Endothelial cell of umbilical vein (primary cell): ENCODE measurements around the gene NUMA1. TPM values are rescaled to one million over a fixed set of nuclear protein-coding genes. Genes with fewer than 3 reads are reported as not detected.

Experiments used
- BruUV-seq: library from RNA; stranded (reverse); fragments of 400-500 nt; replicated peaks from 2 replicates; lab custom pipeline; 2021; lab: Mats Ljungman, UMichigan
- CTCF ChIA-PET: fragments of 300-600, 350-600 bp; sonication (Branson Sonifier 250); formaldehyde crosslinking; loops from one replicate; lab custom pipeline; 2021; ENCODE audit warnings: antibody characterized with exemption, inconsistent platforms; lab: Charles Lee
- POLR2A ChIA-PET: fragments of 300-600, 350-600 bp; sonication (Branson Sonifier 250); formaldehyde crosslinking; loops from one replicate; lab custom pipeline; 2021; ENCODE audit warnings: antibody characterized with exemption, inconsistent platforms; lab: Charles Lee
- DNase-seq: peaks from one replicate; pipeline ENCODE4 v3.0.0-alpha.2; 2011; ENCODE audit warnings: low read depth, low spot score
- FAIRE-seq: peaks from 2 replicates; lab custom pipeline; 2011; peaks lifted over from hg19 to GRCh38; lab: Jason Lieb, UNC
- H2AFZ ChIP-seq: 2 replicates; pipeline ENCODE4 v1.6.0; 2012; ENCODE audit warnings: low read depth, low read length, control low read depth, inconsistent platforms
- H3K27ac ChIP-seq: 2 replicates; pipeline ENCODE4 v1.5.1; 2011; ENCODE audit warnings: low read depth, mild to moderate bottlenecking, control low read depth, low read length, moderate library complexity; ENCODE audit not compliant: insufficient read depth
- H3K27me3 ChIP-seq, 2 experiments: 2 replicates each; pipeline versions ENCODE4 v1.6.0 to v1.6.1; 2011; ENCODE audit warnings: low read length in 2 of 2, mixed read lengths in 1 of 2; ENCODE audit not compliant: control insufficient read depth in 2 of 2, insufficient read depth in 2 of 2
- H3K36me3 ChIP-seq, 2 experiments: 2 replicates in 1 of 2; 3 replicates in 1 of 2; pipeline ENCODE4 v1.5.1; 2011; ENCODE audit warnings: low read length in 2 of 2, mild to moderate bottlenecking in 1 of 2, moderate library complexity in 1 of 2; ENCODE audit not compliant: control insufficient read depth in 2 of 2, insufficient read depth in 2 of 2; ENCODE audit errors: extremely low read depth in 1 of 2
- H3K4me1 ChIP-seq: 3 replicates; pipeline ENCODE4 v1.5.1; 2011; ENCODE audit warnings: mild to moderate bottlenecking, low read length; ENCODE audit not compliant: control insufficient read depth, insufficient read depth; ENCODE audit errors: extremely low read depth
- H3K4me2 ChIP-seq: 2 replicates; pipeline ENCODE4 v1.6.1; 2011; ENCODE audit warnings: low read length, control low read depth, mixed read lengths; ENCODE audit not compliant: insufficient read depth
- H3K4me3 ChIP-seq, 3 experiments: fragments of 200-600 bp in 1 of 3; sonication (generic), shearing (Covaris generic) in 1 of 3; replicated peaks in 1 of 3; 2 replicates each; pipeline ENCODE4 v1.5.1; 2011 to 2016; ENCODE audit warnings: control low read depth in 3 of 3, low read length in 3 of 3, mild to moderate bottlenecking in 2 of 3, inconsistent platforms in 1 of 3, low read depth in 1 of 3, moderate library complexity in 1 of 3; ENCODE audit not compliant: insufficient read depth in 1 of 3
- H3K79me2 ChIP-seq: 2 replicates; pipeline ENCODE4 v1.6.0; 2012; ENCODE audit warnings: low read length, inconsistent platforms; ENCODE audit not compliant: control insufficient read depth, insufficient read depth
- H3K9ac ChIP-seq: replicated peaks from 2 replicates; pipeline ENCODE3; 2011; ENCODE audit warnings: low read length, control low read depth; ENCODE audit not compliant: insufficient read depth; ENCODE audit errors: extremely low read depth
- H3K9me1 ChIP-seq: replicated peaks from 3 replicates; pipeline ENCODE4 v1.6.0; 2011; ENCODE audit warnings: mild to moderate bottlenecking, low read length; ENCODE audit not compliant: control insufficient read depth, insufficient read depth; ENCODE audit errors: extremely low read depth
- H3K9me3 ChIP-seq: replicated peaks from 2 replicates; pipeline ENCODE4 v1.5.1; 2012; ENCODE audit warnings: low read length, inconsistent platforms; ENCODE audit not compliant: control insufficient read depth, insufficient read depth
- H4K20me1 ChIP-seq: replicated peaks from 2 replicates; pipeline ENCODE3; 2011; ENCODE audit warnings: mild to moderate bottlenecking, low read length; ENCODE audit not compliant: control insufficient read depth, insufficient read depth; ENCODE audit errors: extremely low read depth
- EZH2 ChIP-seq: IDR thresholded peaks from 2 replicates; pipeline ENCODE4 v1.6.1; 2012; ENCODE audit warnings: borderline replicate concordance, low read depth, mild to moderate bottlenecking, moderate library complexity, low read length, inconsistent platforms; ENCODE audit not compliant: severe bottlenecking
- FOS ChIP-seq: IDR thresholded peaks from 2 replicates; pipeline ENCODE4 v1.6.1; 2011; ENCODE audit warnings: mild to moderate bottlenecking, low read length, moderate library complexity, borderline replicate concordance; ENCODE audit not compliant: insufficient read depth
- GATA2 ChIP-seq: IDR thresholded peaks from 2 replicates; pipeline ENCODE4 v1.7.0; 2011; ENCODE audit warnings: low read depth, mild to moderate bottlenecking, moderate library complexity, mixed read lengths, low read length; ENCODE audit not compliant: insufficient read length, insufficient read depth
- JUN ChIP-seq: IDR thresholded peaks from 2 replicates; pipeline ENCODE4 v1.6.1; 2011; ENCODE audit warnings: borderline replicate concordance, low read depth; ENCODE audit not compliant: insufficient read length, insufficient read depth
- MYC ChIP-seq: IDR thresholded peaks from one replicate; pipeline ENCODE4 v1.6.1; 2011; ENCODE audit warnings: mild to moderate bottlenecking, low read depth, low read length
- POLR2A ChIP-seq: IDR thresholded peaks from 2 replicates; pipeline ENCODE4 v1.6.1; 2012; ENCODE audit warnings: low read depth, mild to moderate bottlenecking, control low read depth, low read length
- POLR2AphosphoS5 ChIP-seq: IDR thresholded peaks from 2 replicates; pipeline ENCODE4 v1.6.1; 2012; ENCODE audit warnings: low read depth, mild to moderate bottlenecking, control low read depth, low read length, moderate library complexity; ENCODE audit not compliant: insufficient read depth
- dilution Hi-C: fragments of 300-500 bp; cut with MboI; formaldehyde crosslinking; loops from one replicate; pipeline ENCODE4 v1.15.0; 2019; ENCODE audit warnings: low sequenced_read_pairs; ENCODE audit not compliant: extremely low pct_ligation_motif_present
- intact Hi-C: fragments of 100-400 bp; cut with micrococcal nuclease; formaldehyde crosslinking; loops from one replicate; pipeline ENCODE4 v1.10.0; 2022
- polyA plus RNA-seq, 4 experiments: library from polyadenylated mRNA; depleted of rRNA in 3 of 4; stranded (reverse) in 3 of 4; unstranded in 1 of 4; fragments of >200 nt; gene quantifications; 2 replicates each; pipeline versions ENCODE4 v1.2.1 to v1.2.3, GENCODE V29; 2011 to 2012; ENCODE audit warnings: missing spikeins in 1 of 4
- total RNA-seq: library from RNA; stranded (reverse); gene quantifications from 2 replicates; pipeline ENCODE4 v1.2.3, GENCODE V29; 2021
- TF ChIP-seq, protein P1 (sequence below), 2 donors: IDR thresholded peaks; 1 replicate in 1 of 2; 2 replicates in 1 of 2; pipeline ENCODE4 v1.5.1; 2011; ENCODE audit warnings: low read length in 2 of 2, mild to moderate bottlenecking in 2 of 2, moderate library complexity in 2 of 2, control low read depth in 1 of 2, inconsistent platforms in 1 of 2, low read depth in 1 of 2; ENCODE audit not compliant: insufficient read depth in 1 of 2; ENCODE audit errors: extremely low read depth in 1 of 2
- TF ChIP-seq, protein P2 (sequence below): IDR thresholded peaks from 2 replicates; pipeline ENCODE4 v1.6.1; 2011; ENCODE audit not compliant: insufficient read depth, insufficient read length

Gene NUMA1
- total and polyA plus RNA-seq, 2 donors (not counting 3 experiments of a cell fraction or from before 2014, with no cell fraction given) = 120 to 164 TPM

DNA sequence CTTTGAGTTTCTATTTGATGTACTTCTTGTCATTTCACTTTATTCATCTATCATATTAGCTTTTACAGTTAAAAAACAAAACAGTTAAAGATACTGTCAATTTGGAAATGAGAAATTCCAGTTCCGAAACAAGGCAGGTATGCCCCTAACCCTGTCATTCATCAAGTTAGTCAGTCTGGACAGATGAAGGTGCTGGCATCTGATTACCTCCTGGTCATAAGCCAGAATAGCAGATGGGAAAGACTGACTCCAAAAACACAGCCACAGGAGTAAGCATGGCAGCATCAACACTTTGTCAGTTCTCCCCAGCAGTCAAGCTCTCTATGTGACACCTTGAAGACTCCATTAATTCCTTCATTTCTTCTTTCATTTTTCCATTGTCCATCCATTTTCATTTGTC lies 4.6 kb upstream of the NUMA1 start:
- ChIA-PET POLR2A (interaction anchor here (0.8 to 1.2 kb wide), 2 partner anchors 28 to 44 kb away, joined by 3 to 5 read pairs; no protein-coding TSS in a partner anchor), CTCF (interaction anchor here (1.0 to 4.7 kb wide), 6 partner anchors 15 to 107 kb away, joined by 3 to 93 read pairs (median 3); no protein-coding TSS in a partner anchor)
- dilution Hi-C loops (loop anchor here (10.0 kb wide), 1 partner anchor 60 kb away; no protein-coding TSS in a partner anchor), intact Hi-C loops (no loop called here)
- no peak overlapping the region for H3K9ac ChIP-seq
- H3K79me2 ChIP-seq = peaks cover 1% of the 10 kb centered on the region
- H3K9me3 ChIP-seq = no peaks in the 10 kb centered on the region
- no peak overlapping the region for H2AFZ ChIP-seq
- H3K36me3 ChIP-seq = no peaks in the 10 kb centered on the region
- FAIRE-seq (no peak), DNase-seq (no peak)
- H3K4me2 ChIP-seq = no peak overlapping the region
- no peak for TF ChIP-seq POLR2AphosphoS5
- no peak for TF ChIP-seq GATA2
- TF ChIP-seq, protein P1, sequence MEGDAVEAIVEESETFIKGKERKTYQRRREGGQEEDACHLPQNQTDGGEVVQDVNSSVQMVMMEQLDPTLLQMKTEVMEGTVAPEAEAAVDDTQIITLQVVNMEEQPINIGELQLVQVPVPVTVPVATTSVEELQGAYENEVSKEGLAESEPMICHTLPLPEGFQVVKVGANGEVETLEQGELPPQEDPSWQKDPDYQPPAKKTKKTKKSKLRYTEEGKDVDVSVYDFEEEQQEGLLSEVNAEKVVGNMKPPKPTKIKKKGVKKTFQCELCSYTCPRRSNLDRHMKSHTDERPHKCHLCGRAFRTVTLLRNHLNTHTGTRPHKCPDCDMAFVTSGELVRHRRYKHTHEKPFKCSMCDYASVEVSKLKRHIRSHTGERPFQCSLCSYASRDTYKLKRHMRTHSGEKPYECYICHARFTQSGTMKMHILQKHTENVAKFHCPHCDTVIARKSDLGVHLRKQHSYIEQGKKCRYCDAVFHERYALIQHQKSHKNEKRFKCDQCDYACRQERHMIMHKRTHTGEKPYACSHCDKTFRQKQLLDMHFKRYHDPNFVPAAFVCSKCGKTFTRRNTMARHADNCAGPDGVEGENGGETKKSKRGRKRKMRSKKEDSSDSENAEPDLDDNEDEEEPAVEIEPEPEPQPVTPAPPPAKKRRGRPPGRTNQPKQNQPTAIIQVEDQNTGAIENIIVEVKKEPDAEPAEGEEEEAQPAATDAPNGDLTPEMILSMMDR (IDR thresholded peaks at IDR 0.05; ENCODE audit: extremely low read depth in 1 of 2, insufficient read depth in 1 of 2, low read depth in 1 of 2, low read length in 2 of 2) = no peak
- no peak for TF ChIP-seq FOS
- no peak for TF ChIP-seq MYC
- TF ChIP-seq POLR2A = no peak
- TF ChIP-seq EZH2 = no peak
- no peak for TF ChIP-seq JUN
- TF ChIP-seq, protein P2, sequence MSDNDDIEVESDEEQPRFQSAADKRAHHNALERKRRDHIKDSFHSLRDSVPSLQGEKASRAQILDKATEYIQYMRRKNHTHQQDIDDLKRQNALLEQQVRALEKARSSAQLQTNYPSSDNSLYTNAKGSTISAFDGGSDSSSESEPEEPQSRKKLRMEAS = no peak
- no peak overlapping the region for H3K4me3 ChIP-seq
- H3K27me3 ChIP-seq = no peaks in the 10 kb centered on the region
- H3K9me1 ChIP-seq = no peaks in the 10 kb centered on the region
- H4K20me1 ChIP-seq = no peaks in the 10 kb centered on the region
- no peak overlapping the region for H3K27ac ChIP-seq
- H3K4me1 ChIP-seq = peaks cover 11% of the 10 kb centered on the region
- no TSS peak for BruUV-seq
